Testis (tissue), 3 donors: Measurements from ENCODE around the gene SWT1. TPM values are rescaled to one million over a fixed set of nuclear protein-coding genes. Genes with fewer than 3 reads are reported as not detected.

Experiments
- DNase-seq: peaks from one replicate; pipeline ENCODE4 v3.0.0-alpha.2; 2019
- H3K27ac ChIP-seq, 2 donors: fragments of 200-600 bp; sonication (generic); one replicate each; pipeline ENCODE4 v1.5.1; 2019
- H3K27me3 ChIP-seq: fragments of 200-600 bp; sonication (generic); one replicate; pipeline ENCODE4 v1.5.1; 2019
- H3K36me3 ChIP-seq: fragments of 200-600 bp; sonication (generic); one replicate; pipeline ENCODE4 v1.5.1; 2017; ENCODE audit warnings: low read depth; ENCODE audit errors: missing control alignments
- H3K4me1 ChIP-seq: fragments of 200-600 bp; sonication (generic); one replicate; pipeline ENCODE4 v1.5.1; 2019
- H3K4me3 ChIP-seq, 2 donors: fragments of 200-600 bp; sonication (generic); one replicate each; pipeline ENCODE4 v1.5.1; 2017 to 2019
- H3K9me3 ChIP-seq: fragments of 200-600 bp; sonication (generic); one replicate; pipeline ENCODE4 v1.5.1; 2017
- CTCF ChIP-seq, 3 experiments: fragments of 450-650 bp in 2 of 3; fragments of 200-600 bp in 1 of 3; sonication (generic) in 1 of 3; IDR thresholded peaks; one replicate each; pipeline ENCODE4 v1.5.1; 2016 to 2019; ENCODE audit warnings: antibody characterized with exemption in 3 of 3, mild to moderate bottlenecking in 2 of 3, moderate library complexity in 1 of 3
- POLR2A ChIP-seq: fragments of 450-650 bp; IDR thresholded peaks from one replicate; pipeline ENCODE4 v1.6.1; 2017; ENCODE audit warnings: antibody characterized with exemption, mild to moderate bottlenecking, moderate library complexity
- whole genome bisulfite sequencing, 2 donors: methylation state at CpG; one replicate each; pipeline ENCODE4 v1.1.5; 2018; 5-methylcytosine and 5-hydroxymethylcytosine counted together
- intact Hi-C: fragments of 100-400 bp; cut with DNase I; formaldehyde crosslinking; loops from one replicate; pipeline ENCODE4 v1.15.1; 2023; ENCODE audit warnings: low total_unique reads
- polyA plus RNA-seq: library from polyadenylated mRNA; stranded (reverse); fragments of 350-450 nt; fragmentation: Illumina TruSeq; extraction: RNeasy Lipid Tissue Mini Kit (QIAGEN cat#74804); gene quantifications from one replicate; pipeline ENCODE4 v1.2.3, GENCODE V29; 2014; ENCODE audit warnings: low read depth, low replicate concordance; ENCODE audit not compliant: insufficient read depth
- total RNA-seq, 2 donors: library from RNA; depleted of rRNA; stranded (reverse); fragments of >200 nt; gene quantifications; one replicate each; pipeline ENCODE4 v1.2.3, GENCODE V29; 2016

SWT1 gene
- total and polyA plus RNA-seq, 3 donors from 2014 or later: 29.0 to 44.6 (median 38.3) TPM

GRCh38 chr1:185291159-185291558 lies 134.2 kb downstream of the SWT1 start:
- 84 to 100% methylated on average over 1 of the region's 1 CpG for WGBS, 2 donors
- Histone ChIP-seq H3K27me3 (no peaks in the 10 kb centered on the region), H3K4me1 (no peaks in the 10 kb centered on the region), H3K27ac (no peak overlapping the region), H3K36me3 (peaks cover 3% of the 10 kb centered on the region), H3K4me3 (no peak overlapping the region), H3K9me3 (no peaks in the 10 kb centered on the region)
- no peak for DNase-seq
- no peak for TF ChIP-seq POLR2A
- no peak for TF ChIP-seq CTCF (IDR thresholded peaks at IDR 0.05)
- intact Hi-C loops: no loop called here

- Histone ChIP-seq H3K27me3 (no peaks in the 10 kb centered on the region), H3K27ac (no peak overlapping the region), H3K9me3 (no peaks in the 10 kb centered on the region), H3K36me3 (peaks cover 3% of the 10 kb centered on the region), H3K4me3 (no peak overlapping the region), H3K4me1 (no peaks in the 10 kb centered on the region)
- intact Hi-C loops: no loop called here
- no peak for TF ChIP-seq CTCF (IDR thresholded peaks at IDR 0.05)
- TF ChIP-seq POLR2A: no peak
- DNase-seq: no peak
- WGBS, 2 donors: 77 to 83% methylated on average over 1 of the region's 1 CpG
Observed at GRCh38 chr1:185291652-185292051, 134.7 kb downstream of the SWT1 start.

- Histone ChIP-seq H3K27me3 (no peaks in the 10 kb centered on the region), H3K4me3 (no peak overlapping the region), H3K27ac (no peak overlapping the region), H3K9me3 (no peaks in the 10 kb centered on the region), H3K36me3 (peaks cover 3% of the 10 kb centered on the region), H3K4me1 (no peaks in the 10 kb centered on the region)
- TF ChIP-seq CTCF (IDR thresholded peaks at IDR 0.05) (no peak), POLR2A (no peak)
- intact Hi-C loops: no loop called here
- WGBS, 2 donors: 78 to 80% methylated on average over 5 of the region's 5 CpGs
- no peak for DNase-seq
Observed at GRCh38 chr1:185292237-185292636, 135.3 kb downstream of the SWT1 start.

- H3K4me3 ChIP-seq: no peak overlapping the region
- no peaks in the 10 kb centered on the region for H3K4me1 ChIP-seq
- DNase-seq: no peak
- H3K9me3 ChIP-seq: no peaks in the 10 kb centered on the region
- H3K27ac ChIP-seq: no peak overlapping the region
- H3K36me3 ChIP-seq: peaks cover 3% of the 10 kb centered on the region
- no peaks in the 10 kb centered on the region for H3K27me3 ChIP-seq
- no peak for TF ChIP-seq POLR2A
- TF ChIP-seq CTCF (IDR thresholded peaks at IDR 0.05): no peak
- WGBS, 2 donors: 91 to 100% methylated on average over 1 of the region's 1 CpG
- intact Hi-C loops: no loop called here
Observed at GRCh38 chr1:185293967-185294542, 137.1 kb downstream of the SWT1 start.

- no peak for DNase-seq
- Histone ChIP-seq H3K27me3 (no peaks in the 10 kb centered on the region), H3K9me3 (no peaks in the 10 kb centered on the region), H3K27ac (no peak overlapping the region), H3K36me3 (peaks cover 3% of the 10 kb centered on the region), H3K4me3 (no peak overlapping the region), H3K4me1 (no peaks in the 10 kb centered on the region)
- intact Hi-C loops: no loop called here
- TF ChIP-seq POLR2A (no peak), CTCF (IDR thresholded peaks at IDR 0.05) (no peak)
Observed at GRCh38 chr1:185295091-185295490, 138.1 kb downstream of the SWT1 start.
